HG02763 (cell line): ENCODE measurements around the gene TCERG1L.

Source experiments
- ATAC-seq: cut with Tn5 transposase; IDR thresholded peaks from one replicate; pipeline ENCODE4 v1.9.1; 2021; ENCODE audit warnings: mild to moderate bottlenecking, moderate library complexity; ENCODE audit not compliant: unreplicated experiment

The TCERG1L gene

DNA sequence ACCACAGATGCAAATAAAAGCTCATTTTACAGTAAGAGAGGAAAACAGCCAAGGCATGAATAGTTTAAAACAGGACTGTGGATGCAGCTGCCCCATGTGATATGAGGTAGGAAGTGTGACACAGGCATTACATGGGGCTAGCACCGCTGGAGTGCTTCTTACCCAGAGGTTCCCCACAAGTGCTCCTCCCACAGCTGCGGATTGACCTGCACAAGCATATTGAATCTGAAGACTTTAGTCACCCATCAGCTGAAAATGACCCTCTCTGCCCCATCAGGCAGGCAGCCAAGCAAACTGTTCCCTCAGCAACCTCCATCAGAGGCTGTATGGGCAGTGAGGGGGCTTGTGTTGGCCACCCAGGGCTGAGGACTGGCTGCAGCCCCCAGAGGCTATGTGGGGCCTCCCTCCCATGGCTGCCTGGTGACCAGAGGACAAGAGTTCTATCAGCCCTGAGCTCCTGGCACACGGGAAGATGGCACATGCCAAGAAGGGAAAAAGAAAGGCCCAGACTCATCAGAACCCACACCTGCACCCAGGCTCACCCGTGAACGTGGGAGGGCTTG is 98.7 kb downstream of the TCERG1L start:
- ATAC-seq = no peak

GRCh38 chr10:131211965-131212619 is 99.4 kb downstream of the TCERG1L start:
- ATAC-seq = no peak

DNA sequence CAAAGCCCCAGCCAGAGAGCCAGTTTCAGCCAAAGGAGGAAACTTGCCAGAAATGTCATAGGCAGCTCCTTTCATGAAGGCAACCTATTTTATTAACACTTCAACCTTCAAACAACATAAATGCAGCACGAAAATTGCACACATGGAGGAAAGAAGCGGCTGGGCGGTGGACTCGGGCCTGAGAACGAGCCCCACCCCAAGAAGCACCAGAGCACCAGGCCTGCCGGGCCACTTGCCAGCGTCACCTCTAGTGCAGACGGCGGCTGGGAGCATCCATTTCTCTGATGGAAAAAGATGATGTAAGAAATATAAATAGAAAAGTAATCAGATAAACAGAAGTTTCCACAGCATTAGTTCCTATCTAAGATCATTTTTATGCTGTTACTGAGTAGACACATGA is 100.0 kb downstream of the TCERG1L start:
- ATAC-seq = no peak

GRCh38 chr10:131211146-131211545 is 100.4 kb downstream of the TCERG1L start:
- no peak for ATAC-seq

GRCh38 chr10:131210181-131210580 is 101.3 kb downstream of the TCERG1L start:
- no peak for ATAC-seq

DNA sequence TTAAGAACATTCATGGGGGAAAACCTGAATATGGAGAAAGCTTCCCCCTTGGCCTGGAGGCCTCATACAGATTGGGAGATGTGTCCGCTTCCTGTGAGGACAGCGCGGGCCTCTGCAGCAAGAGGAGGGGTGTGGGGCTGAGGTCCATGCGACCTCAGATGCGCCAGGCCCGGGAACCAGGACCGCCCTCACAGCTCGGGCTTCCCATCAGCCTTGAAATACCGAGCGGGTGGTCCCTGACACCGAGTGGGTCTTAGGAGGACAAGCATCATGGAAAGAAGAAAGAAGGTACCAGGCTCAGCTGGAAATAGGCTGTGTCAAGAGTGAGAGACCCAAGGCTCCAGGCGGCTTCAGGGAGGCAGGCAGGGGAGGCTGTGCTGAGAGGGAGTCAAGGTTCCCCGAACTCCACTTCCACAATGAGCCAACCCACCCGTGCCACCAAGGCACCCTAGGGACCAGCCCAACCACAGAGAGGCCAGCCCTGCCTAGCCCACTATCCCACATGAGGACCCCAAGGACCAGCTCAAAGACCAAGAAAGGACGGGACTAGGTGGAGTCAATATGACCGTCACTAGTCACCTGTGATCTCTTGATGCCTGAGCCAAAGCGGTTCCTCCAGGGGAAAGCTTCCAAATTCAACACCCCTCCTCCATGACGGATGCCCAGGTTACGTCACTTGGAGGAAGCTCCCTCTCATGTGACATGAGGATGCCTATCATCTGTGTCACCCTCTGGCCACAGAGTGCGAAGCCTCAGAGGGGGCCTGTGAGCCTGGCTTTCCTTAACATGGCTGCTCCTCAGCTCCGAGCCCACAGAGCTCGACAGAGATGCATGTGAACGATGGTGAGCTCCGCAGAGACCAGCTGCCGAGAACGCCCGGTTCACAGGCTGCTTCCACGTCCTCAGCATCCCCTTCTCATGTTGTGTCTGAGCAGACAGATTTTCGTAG is 103.7 kb downstream of the TCERG1L start:
- no peak for ATAC-seq

- ATAC-seq = no peak
Measured at GRCh38 chr10:131207176-131207575, 104.3 kb downstream of the TCERG1L start.

- ATAC-seq = no peak
Measured at GRCh38 chr10:131206111-131206995, 105.2 kb downstream of the TCERG1L start.

- no peak for ATAC-seq
Measured at GRCh38 chr10:131205556-131205955, 106.0 kb downstream of the TCERG1L start.

- no peak for ATAC-seq
Measured at GRCh38 chr10:131204406-131205152, 106.9 kb downstream of the TCERG1L start.

DNA sequence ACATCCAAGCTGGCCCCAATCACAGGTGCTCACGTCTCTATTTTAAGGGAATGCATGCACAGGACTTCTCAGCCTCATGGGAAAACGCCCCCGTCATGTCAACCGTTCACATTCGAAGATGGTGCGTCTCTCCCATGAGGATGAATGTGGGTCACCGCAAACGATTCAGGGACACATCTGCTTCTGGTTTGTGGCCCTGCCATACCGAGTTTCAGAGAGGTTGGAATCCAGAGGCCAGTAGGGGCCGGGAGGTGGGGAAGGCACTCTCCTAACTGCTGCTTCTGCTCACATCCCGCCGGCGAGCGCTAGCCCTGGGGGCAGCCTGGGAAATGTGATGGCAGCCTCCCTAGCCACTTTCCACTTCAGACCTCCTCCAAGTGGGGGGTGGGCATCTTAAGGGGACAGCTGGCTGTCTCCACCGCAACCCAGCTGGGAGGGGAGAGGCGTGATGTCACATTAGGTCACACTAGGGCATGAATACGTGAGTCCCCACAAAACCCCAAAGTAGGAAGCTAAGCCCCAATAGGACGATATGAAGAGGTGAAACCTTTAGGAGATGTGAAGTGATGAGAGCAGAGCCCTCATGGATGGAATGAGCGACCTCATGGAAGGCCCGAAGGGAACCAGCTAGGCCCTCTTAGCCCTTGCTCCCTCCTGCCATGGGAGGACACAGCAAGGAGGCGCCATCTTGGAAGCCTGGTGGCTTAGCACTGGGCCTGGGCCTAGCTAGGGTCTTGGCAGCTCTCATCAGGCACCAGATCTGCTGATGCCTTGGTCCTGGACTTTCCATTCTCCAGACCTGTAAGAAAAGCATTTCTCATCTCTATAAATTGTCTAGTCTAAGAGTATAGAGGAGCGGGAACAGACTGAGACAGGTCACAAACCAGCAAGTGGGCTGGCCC is 107.8 kb downstream of the TCERG1L start:
- no peak for ATAC-seq

- ATAC-seq = no peak
Measured at GRCh38 chr10:131202990-131203389, 108.5 kb downstream of the TCERG1L start.

GRCh38 chr10:131201741-131202515 is 109.6 kb downstream of the TCERG1L start:
- ATAC-seq = no peak

GRCh38 chr10:131200856-131201470 is 110.6 kb downstream of the TCERG1L start:
- ATAC-seq = no peak

- ATAC-seq = no peak
Measured at GRCh38 chr10:131199646-131200045, 111.9 kb downstream of the TCERG1L start.

DNA sequence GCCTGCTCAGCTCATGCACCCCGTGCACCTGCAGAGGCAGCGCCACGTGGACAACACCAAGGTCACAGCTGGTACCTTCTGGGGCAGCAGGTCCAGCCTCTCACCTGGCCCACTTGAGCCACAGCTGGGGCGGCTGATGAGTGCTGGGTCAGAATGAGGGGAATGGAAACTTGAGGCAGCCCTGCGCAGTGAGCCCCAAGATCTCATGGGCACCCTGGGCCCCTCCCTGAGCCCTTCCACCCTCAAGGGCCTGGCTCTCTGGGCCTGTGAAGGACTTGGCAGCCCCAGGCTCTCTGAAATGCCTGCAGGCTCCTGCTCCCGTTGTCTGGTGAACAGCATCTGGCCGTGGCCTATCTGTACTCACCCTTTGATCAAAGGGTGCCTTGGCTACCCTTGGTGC is 112.7 kb downstream of the TCERG1L start:
- ATAC-seq = no peak

DNA sequence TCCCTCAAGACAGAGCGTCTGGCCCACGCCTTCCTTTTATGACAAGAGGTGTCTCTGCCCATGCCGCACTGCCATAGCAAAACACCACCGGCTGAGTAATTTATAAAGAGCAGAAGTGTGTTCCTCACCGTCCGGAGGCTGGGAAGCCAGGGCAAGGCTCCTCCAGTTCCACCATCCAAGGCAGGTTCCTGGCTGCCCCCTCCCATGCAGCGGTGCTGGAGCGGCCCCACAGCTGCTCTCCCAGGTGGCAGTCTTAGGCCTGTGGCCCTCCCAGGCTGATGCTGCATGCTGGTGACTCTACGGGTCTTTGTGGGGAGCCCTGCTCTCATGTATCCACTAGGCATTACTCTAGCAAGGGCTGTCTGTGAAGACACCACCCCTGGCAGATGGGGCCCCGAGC is 113.1 kb downstream of the TCERG1L start:
- ATAC-seq = no peak
